Measurements from ENCODE around the gene MPV17L2. TPM values are rescaled to one million over a fixed set of nuclear protein-coding genes. Genes with fewer than 3 reads are reported as not detected.

The MPV17L2 gene
- total RNA-seq, result 9.4 TPM
- long read RNA-seq, transcript MPV17L2-204 (5 exons, 1,408 nt), result major isoform, 30 of 34 reads
- long read RNA-seq, partial matches to known transcripts, result 3 of 34 reads
- long read RNA-seq, other reads (novel, unspliced or antisense), result 1 of 34 reads

- intact Hi-C loops (cut with DNase I), result no loop called here
- ATAC-seq (ENCODE audit: poor library complexity) (peak; percentile 94), DNase-seq (peak; percentile 100)
Measured at GRCh38 chr19:18192673-18193387, at the start of gene MPV17L2. MPV17L2 (plus strand) TSS chr19:18193218; CDS start chr19:18193282, 64 bp downstream.

GRCh38 chr19:18143902-18144301 lies 49.1 kb upstream of the MPV17L2 start:
- intact Hi-C loops (cut with DNase I), result no loop called here
- DNase-seq (no peak), ATAC-seq (ENCODE audit: poor library complexity) (no peak)

GRCh38 chr19:18144361-18144760 lies 48.7 kb upstream of the MPV17L2 start:
- DNase-seq (no peak), ATAC-seq (ENCODE audit: poor library complexity) (no peak)
- intact Hi-C loops (cut with DNase I), result no loop called here

- no peak for DNase-seq
- intact Hi-C loops (cut with DNase I), result no loop called here
- no peak for ATAC-seq (ENCODE audit: poor library complexity)
Measured at GRCh38 chr19:18144906-18145305, 48.1 kb upstream of the MPV17L2 start.

- ATAC-seq (ENCODE audit: poor library complexity), result no peak
Measured at GRCh38 chr19:18145391-18145999, 47.5 kb upstream of the MPV17L2 start.

GRCh38 chr19:18147396-18147795 lies 45.6 kb upstream of the MPV17L2 start:
- ATAC-seq (ENCODE audit: poor library complexity) (no peak), DNase-seq (no peak)
- intact Hi-C loops (cut with DNase I), result no loop called here

More at GRCh38 chr19:18145391-18145999, 47.5 kb upstream of the MPV17L2 start:
- no peak for DNase-seq
- intact Hi-C loops (cut with DNase I), result no loop called here

- DNase-seq, result no peak
- no peak for ATAC-seq (ENCODE audit: poor library complexity)
- intact Hi-C loops (cut with DNase I), result no loop called here
Measured at GRCh38 chr19:18149596-18149975, 43.4 kb upstream of the MPV17L2 start.

- ATAC-seq (ENCODE audit: poor library complexity), result no peak
- intact Hi-C loops (cut with DNase I), result no loop called here
- DNase-seq, result no peak
Measured at GRCh38 chr19:18150776-18151624, 42.0 kb upstream of the MPV17L2 start.

GRCh38 chr19:18152442-18152816 lies 40.6 kb upstream of the MPV17L2 start:
- intact Hi-C loops (cut with DNase I), result no loop called here
- DNase-seq (peak; percentile 99), ATAC-seq (ENCODE audit: poor library complexity) (peak; percentile 79)

GRCh38 chr19:18152817-18153555 lies 40.0 kb upstream of the MPV17L2 start, which contains the start of gene PIK3R2:
PIK3R2 (plus strand) TSS chr19:18153163; CDS start chr19:18155880, 2,717 bp downstream.
- peak; percentile 92 for ATAC-seq (ENCODE audit: poor library complexity)
- intact Hi-C loops (cut with DNase I), result no loop called here

GRCh38 chr19:18153556-18154134 lies 39.4 kb upstream of the MPV17L2 start:
- ATAC-seq (ENCODE audit: poor library complexity) (no peak), DNase-seq (no peak)
- intact Hi-C loops (cut with DNase I), result no loop called here

More at GRCh38 chr19:18152817-18153555, 40.0 kb upstream of the MPV17L2 start, which contains the start of gene PIK3R2:
- peak; percentile 100 for DNase-seq

- intact Hi-C loops (cut with DNase I), result no loop called here
- ATAC-seq (ENCODE audit: poor library complexity) (no peak), DNase-seq (no peak)
Measured at GRCh38 chr19:18155095-18156087, 37.6 kb upstream of the MPV17L2 start.

- intact Hi-C loops (cut with DNase I), result no loop called here
- ATAC-seq (ENCODE audit: poor library complexity), result no peak
- no peak for DNase-seq
Measured at GRCh38 chr19:18156268-18156667, 36.8 kb upstream of the MPV17L2 start.

GRCh38 chr19:18156841-18157464 lies 36.1 kb upstream of the MPV17L2 start:
- peak; percentile 21 for ATAC-seq (ENCODE audit: poor library complexity)
- DNase-seq, result peak; percentile 91
- intact Hi-C loops (cut with DNase I), result no loop called here

GRCh38 chr19:18157465-18158063 lies 35.5 kb upstream of the MPV17L2 start:
- ATAC-seq (ENCODE audit: poor library complexity), result no peak
- intact Hi-C loops (cut with DNase I), result no loop called here
- no peak for DNase-seq

GRCh38 chr19:18158467-18158866 lies 34.6 kb upstream of the MPV17L2 start:
- no peak for ATAC-seq (ENCODE audit: poor library complexity)
- DNase-seq, result no peak

More at GRCh38 chr19:18158467-18158866, 34.6 kb upstream of the MPV17L2 start:
- intact Hi-C loops (cut with DNase I), result no loop called here
